HG03378 (cell line): ENCODE results near the gene KRTAP10-12.
"Not testable (repeated sequence)": the region's sequence is repeated elsewhere in the genome, so short reads cannot be mapped to it uniquely, and the experiment has no call there.

Experiments used
- ATAC-seq: cut with Tn5 transposase; IDR thresholded peaks from one replicate; pipeline ENCODE4 v1.9.1; 2021; ENCODE audit warnings: mild to moderate bottlenecking, moderate library complexity; ENCODE audit not compliant: unreplicated experiment

KRTAP10-12 gene

DNA sequence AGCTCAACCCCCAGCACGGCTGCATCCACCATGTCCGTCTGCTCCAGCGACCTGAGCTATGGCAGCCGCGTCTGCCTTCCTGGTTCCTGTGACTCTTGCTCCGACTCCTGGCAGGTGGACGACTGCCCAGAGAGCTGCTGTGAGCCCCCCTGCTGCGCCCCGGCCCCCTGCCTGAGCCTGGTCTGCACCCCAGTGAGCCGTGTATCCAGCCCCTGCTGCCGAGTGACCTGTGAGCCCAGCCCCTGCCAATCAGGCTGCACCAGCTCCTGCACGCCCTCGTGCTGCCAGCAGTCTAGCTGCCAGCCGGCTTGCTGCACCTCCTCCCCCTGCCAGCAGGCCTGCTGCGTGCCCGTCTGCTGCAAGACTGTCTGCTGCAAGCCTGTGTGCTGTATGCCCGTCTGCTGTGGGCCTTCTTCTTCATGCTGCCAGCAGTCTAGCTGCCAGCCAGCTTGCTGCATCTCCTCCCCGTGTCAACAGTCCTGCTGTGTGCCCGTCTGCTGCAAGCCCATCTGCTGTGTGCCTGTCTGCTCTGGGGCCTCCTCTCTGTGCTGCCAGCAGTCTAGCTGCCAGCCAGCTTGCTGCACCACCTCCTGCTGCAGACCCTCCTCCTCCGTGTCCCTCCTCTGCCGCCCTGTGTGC lies at the start of gene KRTAP10-12:
TSS of gene KRTAP10-12 (plus strand) at position 1 of the 639 bp plus-strand sequence. CDS start at position 31, 30 bp downstream.
- ATAC-seq, result not testable (repeated sequence)

- no peak for ATAC-seq
These were observed 49.8 kb upstream of the KRTAP10-12 start for GRCh38 chr21:44647222-44647552.

DNA sequence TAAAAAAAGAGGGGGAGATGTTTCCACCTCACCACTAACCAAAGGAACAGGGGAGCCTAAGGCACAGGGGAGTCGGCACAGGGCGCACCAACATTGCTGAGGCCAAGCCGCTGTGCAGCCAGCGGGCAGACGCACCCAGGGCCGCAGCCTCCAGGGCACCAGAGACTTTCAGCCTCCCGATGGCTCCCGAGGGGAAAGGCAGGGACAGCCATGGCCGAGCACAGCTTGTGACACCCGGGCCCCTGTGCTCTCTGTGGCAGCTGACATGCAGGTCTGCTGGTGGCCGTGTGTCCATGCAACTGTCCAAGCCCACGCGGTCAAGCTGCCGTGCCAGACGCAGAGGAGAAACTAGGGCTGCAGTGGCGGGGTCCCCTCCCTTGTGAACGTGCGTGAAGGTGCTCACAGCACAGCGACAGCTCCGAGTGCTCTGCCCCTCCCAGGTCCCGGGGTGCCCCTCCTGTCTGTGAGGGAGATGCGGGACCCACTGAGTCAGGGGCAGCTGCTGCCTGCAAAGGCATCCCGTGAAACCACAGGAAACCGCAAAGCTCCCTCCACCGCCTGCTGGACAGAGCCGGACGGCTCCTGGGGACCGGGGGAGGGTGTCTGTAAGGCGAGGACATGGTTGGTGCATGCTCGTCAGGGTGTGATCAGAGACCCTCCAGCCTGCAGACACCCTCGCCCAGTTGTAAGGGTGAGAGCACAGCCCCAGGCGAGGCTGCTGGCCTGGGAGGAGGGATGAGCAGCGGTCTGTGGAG lies 48.2 kb upstream of the KRTAP10-12 start:
- ATAC-seq, result no peak

GRCh38 chr21:44649521-44650100 lies 47.4 kb upstream of the KRTAP10-12 start:
- ATAC-seq, result no peak

GRCh38 chr21:44650265-44650972 lies 46.6 kb upstream of the KRTAP10-12 start:
- ATAC-seq, result no peak

- ATAC-seq, result no peak
These were observed 45.8 kb upstream of the KRTAP10-12 start for GRCh38 chr21:44650973-44651675.

GRCh38 chr21:44653123-44653522 lies 43.8 kb upstream of the KRTAP10-12 start:
- ATAC-seq, result no peak

- no peak for ATAC-seq
These were observed 43.1 kb upstream of the KRTAP10-12 start for GRCh38 chr21:44653656-44654575.

- no peak for ATAC-seq
These were observed 42.3 kb upstream of the KRTAP10-12 start, which contains the start of gene KRTAP12-4 for GRCh38 chr21:44654576-44655175. TSS of gene KRTAP12-4 (minus strand) at chr21:44654659. CDS start at chr21:44654614, 45 bp downstream.

- no peak for ATAC-seq
These were observed 40.1 kb upstream of the KRTAP10-12 start for GRCh38 chr21:44656868-44657267.

DNA sequence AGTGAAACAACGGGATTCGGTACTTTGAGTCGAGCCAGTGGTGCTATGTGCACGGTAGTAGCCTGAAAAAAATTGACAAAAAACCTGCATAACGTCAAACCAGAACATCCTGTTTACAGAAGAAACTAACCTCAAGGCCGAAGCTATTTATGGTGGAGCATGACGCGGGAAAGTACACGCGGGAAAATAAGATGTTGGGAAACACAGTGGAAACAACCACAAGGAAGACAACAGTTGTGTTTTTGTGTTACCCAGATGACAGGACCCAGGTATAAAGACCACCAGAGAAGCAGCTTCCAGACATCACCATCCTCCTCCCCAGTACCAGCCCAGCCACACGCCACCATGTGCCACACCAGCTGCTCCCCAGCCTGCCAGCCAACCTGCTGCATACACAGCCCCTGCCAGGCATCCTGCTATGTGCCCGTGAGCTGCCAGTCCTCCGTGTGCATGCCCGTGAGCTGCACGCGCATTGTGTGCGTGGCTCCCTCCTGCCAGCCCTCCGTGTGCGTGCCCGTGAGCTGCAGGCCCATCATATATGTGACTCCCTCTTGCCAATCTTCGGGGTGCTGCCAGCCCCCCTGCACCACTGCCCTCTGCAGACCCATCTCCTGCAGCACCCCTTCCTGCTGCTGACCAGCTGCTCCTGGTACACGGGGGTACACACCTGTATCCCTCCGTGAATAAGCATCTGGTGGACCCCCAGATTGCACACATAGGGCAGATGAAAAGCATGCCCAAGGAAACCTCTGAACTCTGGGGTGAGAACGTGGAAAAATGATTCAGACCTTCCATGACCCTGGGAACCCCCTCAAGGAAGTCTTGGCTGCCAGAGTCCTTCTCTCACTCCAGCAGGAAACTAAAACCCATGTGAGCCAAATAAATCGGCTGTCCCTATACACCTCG lies 39.1 kb upstream of the KRTAP10-12 start, which contains the start of gene KRTAP12-3:
TSS of gene KRTAP12-3 (plus strand) at position 298 of the 906 bp plus-strand sequence. CDS start at position 346, 48 bp downstream.
- ATAC-seq, result no peak

GRCh38 chr21:44658541-44658910 lies 38.4 kb upstream of the KRTAP10-12 start:
- no peak for ATAC-seq

DNA sequence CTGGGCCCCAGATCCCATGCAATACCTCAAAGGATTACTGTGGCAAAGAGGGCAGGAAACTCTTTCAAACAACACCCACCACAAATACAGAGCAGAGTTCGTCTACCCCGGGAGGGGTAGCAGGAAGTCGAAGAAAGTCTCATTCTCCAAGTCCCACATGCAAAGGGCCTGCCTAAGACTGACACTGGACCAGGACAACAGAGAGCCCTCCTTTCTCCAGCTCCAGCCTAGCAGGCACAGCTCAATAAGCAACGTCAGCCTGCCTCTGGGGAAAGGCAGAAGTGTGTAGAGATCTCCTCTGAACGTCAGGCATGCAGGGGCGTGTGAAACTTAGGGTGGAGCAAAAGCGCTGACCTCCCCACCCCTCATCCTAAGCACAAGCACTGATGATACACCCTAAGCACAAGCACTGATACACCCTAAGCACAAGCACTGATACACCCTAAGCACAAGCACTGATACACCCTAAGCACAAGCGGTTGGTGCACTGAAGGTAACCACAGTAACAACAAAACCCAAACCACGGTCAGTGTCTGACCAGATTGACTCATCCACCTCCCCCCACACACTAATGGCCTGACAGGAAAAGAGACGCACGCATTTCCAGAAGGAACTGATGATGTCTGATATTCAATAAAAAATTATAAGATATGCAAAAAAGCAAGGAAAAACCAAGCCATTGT lies 37.9 kb upstream of the KRTAP10-12 start:
- no peak for ATAC-seq

GRCh38 chr21:44661567-44661966 lies 35.4 kb upstream of the KRTAP10-12 start:
- not testable (repeated sequence) for ATAC-seq

DNA sequence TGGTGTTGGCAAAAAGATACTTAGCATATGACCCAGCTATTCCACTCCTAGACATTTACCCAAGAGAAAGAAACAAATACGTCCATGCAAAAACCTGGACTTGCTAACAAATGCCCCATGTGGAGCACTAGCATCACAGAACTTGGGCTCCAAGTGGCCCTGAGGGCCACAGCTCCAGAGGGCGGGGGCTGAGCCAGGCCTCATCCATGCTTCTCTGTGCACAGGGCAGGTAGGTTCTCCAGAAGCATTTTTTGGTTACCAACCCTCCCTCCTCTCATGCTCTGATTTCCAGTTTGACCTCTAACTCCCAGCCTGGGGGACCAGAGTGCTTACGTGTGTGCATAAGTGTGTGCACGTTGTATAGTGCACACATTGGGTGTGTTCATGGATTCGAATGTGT lies 32.3 kb upstream of the KRTAP10-12 start:
- ATAC-seq, result no peak

GRCh38 chr21:44666401-44667320 lies 30.3 kb upstream of the KRTAP10-12 start, which contains the start of gene KRTAP12-2:
TSS of gene KRTAP12-2 (minus strand) at chr21:44666927. CDS start at chr21:44666886, 41 bp downstream.
- ATAC-seq, result no peak
